ENCODE results near the gene INIP.

Gene INIP

DNA sequence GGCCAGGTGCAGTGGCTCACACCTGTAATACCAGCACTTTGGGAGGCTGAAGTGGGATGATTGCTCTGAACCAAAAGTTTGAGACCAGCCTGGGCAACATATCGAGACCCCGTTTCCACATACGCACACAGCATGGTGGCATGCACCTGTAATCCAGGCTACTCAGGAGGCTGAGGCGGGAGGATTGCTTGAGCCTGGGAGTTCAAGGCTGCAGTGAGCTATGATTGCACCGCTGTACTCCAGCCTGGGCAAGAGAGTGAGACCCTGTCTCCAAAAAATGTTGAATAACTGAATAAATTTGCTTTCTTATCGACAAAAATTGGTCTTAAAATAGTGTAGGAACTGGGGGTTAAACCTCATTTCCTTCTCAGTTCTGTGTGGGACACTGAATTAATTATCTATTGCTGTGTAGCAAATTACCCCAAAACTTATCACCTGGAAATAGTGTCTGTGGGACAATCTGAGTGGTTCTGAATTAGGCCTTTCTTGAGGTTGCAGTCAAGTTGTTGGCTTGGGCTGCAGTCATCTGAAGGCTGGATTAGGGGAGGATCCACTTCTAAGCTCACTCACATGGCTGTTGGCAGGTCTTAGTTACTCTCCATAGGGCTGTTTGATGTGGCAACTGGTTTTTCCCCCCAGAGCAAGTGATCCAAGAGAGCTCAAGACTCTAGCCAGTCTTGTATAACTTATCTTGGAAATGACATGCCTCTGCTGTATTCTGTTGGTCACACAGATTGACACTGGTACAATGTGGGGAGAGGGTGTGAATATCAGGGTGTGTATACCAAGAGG lies 34.6 kb upstream of the INIP start:
- H3K4me3 ChIP-seq (ENCODE audit: low read length): no peak overlapping the region
- no peak for DNase-seq (ENCODE audit: low read depth)
- TF ChIP-seq, protein P1, sequence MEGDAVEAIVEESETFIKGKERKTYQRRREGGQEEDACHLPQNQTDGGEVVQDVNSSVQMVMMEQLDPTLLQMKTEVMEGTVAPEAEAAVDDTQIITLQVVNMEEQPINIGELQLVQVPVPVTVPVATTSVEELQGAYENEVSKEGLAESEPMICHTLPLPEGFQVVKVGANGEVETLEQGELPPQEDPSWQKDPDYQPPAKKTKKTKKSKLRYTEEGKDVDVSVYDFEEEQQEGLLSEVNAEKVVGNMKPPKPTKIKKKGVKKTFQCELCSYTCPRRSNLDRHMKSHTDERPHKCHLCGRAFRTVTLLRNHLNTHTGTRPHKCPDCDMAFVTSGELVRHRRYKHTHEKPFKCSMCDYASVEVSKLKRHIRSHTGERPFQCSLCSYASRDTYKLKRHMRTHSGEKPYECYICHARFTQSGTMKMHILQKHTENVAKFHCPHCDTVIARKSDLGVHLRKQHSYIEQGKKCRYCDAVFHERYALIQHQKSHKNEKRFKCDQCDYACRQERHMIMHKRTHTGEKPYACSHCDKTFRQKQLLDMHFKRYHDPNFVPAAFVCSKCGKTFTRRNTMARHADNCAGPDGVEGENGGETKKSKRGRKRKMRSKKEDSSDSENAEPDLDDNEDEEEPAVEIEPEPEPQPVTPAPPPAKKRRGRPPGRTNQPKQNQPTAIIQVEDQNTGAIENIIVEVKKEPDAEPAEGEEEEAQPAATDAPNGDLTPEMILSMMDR (IDR thresholded peaks at IDR 0.05; ENCODE audit: insufficient read depth, low read depth, low read length, missing control alignments): no peak

DNA sequence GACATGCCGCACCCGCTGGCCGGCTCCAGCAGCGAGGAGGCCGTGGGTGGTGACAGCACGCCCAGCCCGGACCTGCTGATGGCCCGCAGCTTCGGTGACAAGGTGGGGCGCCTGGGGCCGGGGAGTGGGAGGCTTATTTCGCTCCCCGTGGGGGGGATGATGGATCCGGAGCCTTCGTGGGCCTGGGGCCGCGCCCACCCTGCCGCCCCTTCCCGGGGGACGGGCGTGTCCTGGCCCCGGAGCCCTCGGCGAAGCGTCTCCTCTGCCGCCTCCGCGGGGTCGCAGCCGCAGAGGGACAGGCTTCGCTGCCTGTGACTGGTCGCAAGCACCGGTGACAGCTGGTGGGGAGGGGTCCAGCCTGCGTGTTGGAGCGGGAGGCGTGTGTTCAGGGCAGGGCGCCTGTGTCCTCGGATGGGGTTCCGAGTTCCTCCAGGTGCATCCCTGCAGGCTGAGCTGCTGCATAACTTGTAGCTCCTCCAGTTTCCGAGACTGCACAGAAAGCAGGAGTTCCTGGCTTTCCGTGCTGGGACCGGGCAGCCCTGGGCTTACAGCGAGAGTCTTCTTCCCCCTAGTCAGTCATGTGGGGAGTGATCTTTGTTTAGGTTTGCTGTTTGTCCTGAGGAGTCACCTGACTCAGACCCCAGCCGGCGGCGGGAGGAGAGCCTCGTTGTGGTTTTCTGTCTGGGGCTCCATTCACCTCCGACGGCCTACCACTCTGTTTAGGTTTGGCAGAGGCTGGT lies 33.3 kb upstream of the INIP start:
- TF ChIP-seq, protein P1 (IDR thresholded peaks at IDR 0.05; ENCODE audit: insufficient read depth, low read depth, low read length, missing control alignments): no peak
- H3K4me3 ChIP-seq (ENCODE audit: low read length): peak overlapping the region; percentile 63
- DNase-seq (ENCODE audit: low read depth): peak; percentile 44

- DNase-seq (ENCODE audit: low read depth): no peak
- TF ChIP-seq, protein P1 (IDR thresholded peaks at IDR 0.05; ENCODE audit: insufficient read depth, low read depth, low read length, missing control alignments): no peak
- H3K4me3 ChIP-seq (ENCODE audit: low read length): peak overlapping the region; percentile 63
These were observed 32.8 kb upstream of the INIP start for GRCh38 chr9:112750764-112751055.

GRCh38 chr9:112750016-112750763 lies 32.3 kb upstream of the INIP start, which contains the start of gene SNX30:
SNX30 (plus strand) TSS chr9:112750760; CDS start chr9:112751002, 242 bp downstream.
- TF ChIP-seq, protein P1 (IDR thresholded peaks at IDR 0.05; ENCODE audit: insufficient read depth, low read depth, low read length, missing control alignments): no peak
- H3K4me3 ChIP-seq (ENCODE audit: low read length): peak within 1 kb of the TSS; percentile 73
- peak; percentile 88 for DNase-seq (ENCODE audit: low read depth)

- no peak overlapping the region for H3K4me3 ChIP-seq (ENCODE audit: low read length)
- TF ChIP-seq, protein P1 (IDR thresholded peaks at IDR 0.05; ENCODE audit: insufficient read depth, low read depth, low read length, missing control alignments): no peak
- no peak for DNase-seq (ENCODE audit: low read depth)
These were observed 29.2 kb upstream of the INIP start for GRCh38 chr9:112747094-112747493.

DNA sequence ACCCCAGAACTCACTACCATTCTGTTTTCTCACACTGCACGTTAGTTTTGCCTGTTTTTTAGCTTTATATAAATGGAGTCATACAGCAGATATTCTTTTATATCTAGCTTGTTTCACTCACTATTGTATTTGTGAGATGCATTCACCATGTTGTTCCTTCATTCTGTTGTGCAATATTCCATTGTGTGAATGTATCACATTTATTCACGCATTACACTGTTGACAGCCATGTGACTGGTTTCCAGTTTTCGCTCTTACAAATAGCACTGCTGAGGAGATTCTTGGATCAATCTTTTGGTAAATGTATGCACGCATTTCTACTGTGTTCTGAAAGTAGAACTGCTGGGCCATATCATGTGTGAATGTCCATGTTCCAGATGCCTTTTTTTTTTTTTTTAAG lies 26.3 kb upstream of the INIP start:
- TF ChIP-seq, protein P1 (IDR thresholded peaks at IDR 0.05; ENCODE audit: insufficient read depth, low read depth, low read length, missing control alignments): no peak
- no peak overlapping the region for H3K4me3 ChIP-seq (ENCODE audit: low read length)
- no peak for DNase-seq (ENCODE audit: low read depth)

Data from epithelial cell of esophagus (primary cell).